NOMO-1 (cell line): ENCODE results near the gene SORCS2.

Experiments
- DNase-seq, 2 experiments: peaks; one replicate each; lab custom pipeline; 2025; ENCODE audit not compliant: unreplicated experiment in 2 of 2; lab: John Stamatoyannopoulos, UW

Gene SORCS2

GRCh38 chr4:7282786-7283440 is 90.6 kb downstream of the SORCS2 start:
- DNase-seq: no peak

DNA sequence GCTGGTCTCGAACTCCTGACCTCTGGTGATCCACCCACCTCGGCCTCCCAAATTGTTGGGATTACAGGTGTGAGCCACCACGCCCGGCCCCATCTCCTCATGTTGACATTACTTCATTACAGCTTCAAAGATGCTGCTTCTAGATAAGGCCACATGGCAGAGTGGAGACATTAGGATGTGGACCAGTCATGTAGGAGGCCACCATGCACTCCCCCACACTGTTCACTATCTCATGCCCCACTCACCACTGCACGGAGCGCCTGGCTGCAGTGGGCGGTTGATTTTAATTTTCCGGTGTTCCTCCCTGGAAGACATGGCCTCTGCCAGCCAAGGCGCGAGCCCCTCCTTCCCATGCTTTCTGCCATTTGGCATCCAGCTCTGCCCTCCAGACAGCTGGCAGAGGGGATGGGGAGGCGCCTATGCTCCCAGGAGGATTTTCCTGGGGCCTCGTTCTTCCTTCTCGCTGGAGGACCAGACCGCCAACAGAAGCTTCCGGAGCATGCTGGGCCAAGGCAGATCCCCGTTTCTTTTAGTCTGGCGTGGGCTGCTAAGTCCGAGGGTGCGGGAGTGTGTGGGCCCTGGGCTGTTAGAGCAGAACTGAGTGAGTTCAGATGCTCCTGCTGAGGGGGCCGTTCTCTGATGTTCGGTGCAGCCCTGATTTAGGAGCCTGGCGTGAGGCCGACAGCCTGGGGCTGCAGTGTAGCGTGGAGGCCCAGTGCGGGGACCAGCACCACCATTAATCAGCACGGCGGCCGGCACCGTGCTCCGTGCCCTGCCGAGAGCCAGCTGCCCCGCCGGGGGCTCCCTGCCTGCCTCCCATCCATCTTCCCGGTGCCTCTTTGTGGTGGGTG is 93.1 kb downstream of the SORCS2 start:
- no peak for DNase-seq

GRCh38 chr4:7286170-7286569 is 93.8 kb downstream of the SORCS2 start:
- DNase-seq: no peak

- DNase-seq: no peak
Measured at GRCh38 chr4:7286798-7287197, 94.5 kb downstream of the SORCS2 start.

GRCh38 chr4:7287274-7287917 is 95.1 kb downstream of the SORCS2 start:
- no peak for DNase-seq

DNA sequence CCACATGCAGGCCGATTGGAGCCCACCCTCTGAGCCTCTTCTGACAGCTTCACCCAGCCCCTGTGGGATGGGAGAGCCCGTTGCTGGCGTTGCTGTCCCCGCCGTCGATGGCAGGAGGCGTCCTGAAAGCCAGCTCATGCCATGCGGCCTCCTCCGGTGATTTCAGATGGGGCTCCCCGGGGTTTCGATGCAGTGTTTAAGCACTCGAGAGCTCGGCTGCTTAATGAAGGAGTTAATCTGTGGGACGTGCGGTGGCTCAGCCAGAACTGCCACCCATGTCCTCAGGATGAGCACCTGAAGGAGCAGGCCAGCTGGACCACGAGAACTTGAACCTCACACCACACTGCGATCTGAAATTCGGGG is 95.6 kb downstream of the SORCS2 start:
- no peak for DNase-seq

GRCh38 chr4:7288751-7289523 is 96.6 kb downstream of the SORCS2 start:
- no peak for DNase-seq

DNA sequence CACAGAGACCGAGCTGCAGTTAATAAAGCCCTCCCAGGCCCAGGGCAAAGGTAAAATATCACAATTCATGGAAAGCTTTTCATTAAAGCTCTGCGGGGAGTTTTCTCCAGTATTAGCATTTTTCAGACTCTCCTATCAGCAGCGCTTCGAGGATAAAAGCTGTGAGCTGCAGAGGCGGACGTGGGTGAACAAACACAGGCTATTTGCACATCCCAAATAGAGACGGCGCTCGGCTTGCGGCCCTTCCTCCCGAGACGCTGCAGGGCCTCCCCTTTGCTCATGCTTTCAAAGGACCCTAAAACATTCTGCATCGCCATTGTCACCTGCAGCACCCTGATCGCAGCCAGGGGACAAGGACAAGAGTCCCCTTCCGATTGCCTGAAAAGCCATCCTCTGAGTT is 97.3 kb downstream of the SORCS2 start:
- no peak for DNase-seq

GRCh38 chr4:7291372-7292114 is 99.2 kb downstream of the SORCS2 start:
- no peak for DNase-seq

- no peak for DNase-seq
Measured at GRCh38 chr4:7293703-7294102, 101.4 kb downstream of the SORCS2 start.

GRCh38 chr4:7294176-7294756 is 101.9 kb downstream of the SORCS2 start:
- DNase-seq: no peak

DNA sequence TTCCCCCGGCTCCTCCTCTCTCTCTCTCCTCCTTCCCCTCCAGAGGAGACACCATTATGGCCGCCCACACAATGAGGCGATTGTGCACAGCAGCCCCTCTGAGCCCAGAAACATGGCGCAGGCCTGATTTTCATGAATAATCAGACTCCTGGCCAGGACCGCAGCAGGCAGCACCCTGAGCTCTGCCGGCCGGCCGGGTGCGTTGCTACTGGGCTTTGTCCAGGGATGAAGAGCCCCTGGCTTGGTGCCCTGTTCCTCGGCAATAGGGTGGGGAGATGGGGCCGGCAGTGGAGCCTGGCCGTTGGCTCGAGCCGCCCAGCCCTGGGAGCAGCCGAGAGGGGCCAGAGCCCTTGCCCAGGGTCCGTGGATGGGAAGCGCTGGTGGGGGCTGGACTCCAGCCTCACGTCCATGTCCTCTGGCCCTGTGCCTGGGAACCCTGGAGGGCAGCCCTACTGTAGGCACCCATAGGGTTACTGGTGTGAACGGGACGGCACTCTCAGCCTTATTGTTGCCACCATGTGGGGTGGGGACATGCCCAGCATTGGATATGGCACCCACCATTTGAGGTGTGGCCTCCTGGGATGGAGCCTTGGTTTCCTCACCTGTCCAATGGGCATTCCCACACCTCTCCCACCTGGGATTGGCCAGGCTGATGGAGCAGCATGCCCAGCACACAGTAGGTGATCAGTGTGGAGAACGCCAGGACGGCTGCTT is 103.0 kb downstream of the SORCS2 start:
- no peak for DNase-seq

DNA sequence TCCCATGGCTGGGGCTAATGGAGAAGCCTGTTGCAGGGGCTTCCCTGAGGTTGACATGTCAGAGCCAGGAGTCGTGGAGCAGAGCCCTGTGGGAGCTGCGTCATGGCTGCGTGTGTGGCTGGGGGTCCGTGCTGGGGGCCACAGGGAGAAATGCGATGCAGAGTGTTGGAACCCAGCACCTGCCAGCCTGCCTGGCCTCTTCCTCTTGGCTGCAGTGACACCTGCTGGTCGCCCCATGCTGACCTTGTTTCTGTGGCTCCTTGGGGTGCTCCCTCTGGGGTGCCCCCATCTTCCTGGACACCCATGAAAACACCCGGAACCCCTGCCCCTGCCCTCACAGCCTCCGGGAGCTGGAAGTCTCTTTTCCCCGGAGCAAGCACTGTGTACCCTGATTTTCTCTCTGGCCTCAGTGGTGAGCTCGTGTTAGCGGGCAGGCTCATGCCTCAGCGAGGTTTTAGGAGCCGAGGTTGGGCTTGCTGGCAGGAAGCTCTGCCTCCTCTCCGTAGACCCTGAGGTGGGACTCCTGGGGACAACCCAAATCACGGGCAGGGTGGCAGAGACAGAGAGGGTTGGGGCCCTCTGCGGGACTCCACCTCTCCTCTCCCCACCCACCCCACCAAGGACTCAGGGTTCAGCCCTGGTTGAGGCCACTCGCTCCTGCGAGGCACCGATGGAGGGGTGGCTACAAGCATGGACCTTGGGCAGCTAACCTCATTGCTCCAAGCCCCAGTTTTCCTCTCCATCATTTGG is 103.7 kb downstream of the SORCS2 start:
- DNase-seq: no peak

DNA sequence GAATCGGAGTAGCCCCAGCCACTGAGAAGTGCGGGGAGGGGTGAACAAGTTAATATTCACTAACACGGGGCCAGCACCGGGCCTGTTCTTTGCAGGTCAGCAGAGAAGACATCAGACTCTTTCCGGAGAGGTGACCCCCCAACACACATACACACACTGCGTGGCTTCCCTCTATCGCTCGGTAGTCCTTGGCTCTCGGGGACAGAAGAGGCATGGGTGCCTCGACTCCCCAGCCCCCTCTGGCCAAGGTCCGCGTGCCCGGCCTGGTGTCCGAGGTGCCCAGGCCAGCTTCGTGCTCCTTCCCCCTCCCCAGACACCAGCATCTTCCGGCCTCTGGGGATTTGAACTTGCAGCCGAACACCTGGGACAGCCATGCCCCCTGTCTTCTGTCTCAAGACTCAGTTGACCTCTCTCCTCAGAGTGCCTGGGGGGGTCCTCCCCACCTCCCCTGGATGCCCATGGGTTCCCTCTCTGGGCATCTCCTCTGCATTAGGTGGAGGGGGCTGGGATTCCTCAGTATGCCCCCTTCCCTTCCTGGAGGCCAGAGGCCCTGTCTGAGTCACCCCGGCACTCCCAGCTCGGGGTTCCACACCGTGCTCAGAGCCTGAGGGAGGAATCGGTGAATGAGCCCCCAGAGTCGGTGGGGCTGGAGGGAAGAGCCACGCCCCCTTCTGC is 104.5 kb downstream of the SORCS2 start:
- DNase-seq: no peak

- no peak for DNase-seq
Measured at GRCh38 chr4:7297374-7297773, 105.0 kb downstream of the SORCS2 start.

GRCh38 chr4:7297881-7298280 is 105.5 kb downstream of the SORCS2 start:
- DNase-seq: no peak

DNA sequence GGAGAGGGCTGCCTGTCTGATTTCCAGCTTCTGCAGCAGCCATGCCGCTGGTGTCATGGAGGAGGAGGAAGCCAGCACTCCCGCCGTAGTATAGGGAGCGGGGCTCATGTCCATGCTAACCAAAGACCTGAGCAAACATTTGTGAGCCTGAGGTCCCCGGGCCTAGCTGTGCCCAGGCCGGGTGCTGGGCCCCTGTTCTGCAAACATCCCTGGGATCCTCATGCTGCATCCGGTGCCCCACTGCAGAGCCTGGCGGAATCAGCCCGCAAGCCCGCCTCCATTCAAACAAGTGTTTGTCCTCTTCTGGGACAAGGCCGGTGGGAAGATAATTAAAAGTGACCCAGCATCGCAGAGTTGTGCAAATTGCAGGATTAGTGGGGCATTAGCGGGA is 106.3 kb downstream of the SORCS2 start:
- no peak for DNase-seq
